Non-pigmented ciliary epithelial cell (primary cell): ENCODE measurements around the gene PIP4K2C.
"Not testable (repeated sequence)": the region's sequence is repeated elsewhere in the genome, so short reads cannot be mapped to it uniquely, and the experiment has no call there.

ENCODE experiments used
- DNase-seq: peaks from one replicate; pipeline ENCODE4 v3.0.0-alpha.2; 2010; ENCODE audit warnings: low read depth

Gene PIP4K2C

DNA sequence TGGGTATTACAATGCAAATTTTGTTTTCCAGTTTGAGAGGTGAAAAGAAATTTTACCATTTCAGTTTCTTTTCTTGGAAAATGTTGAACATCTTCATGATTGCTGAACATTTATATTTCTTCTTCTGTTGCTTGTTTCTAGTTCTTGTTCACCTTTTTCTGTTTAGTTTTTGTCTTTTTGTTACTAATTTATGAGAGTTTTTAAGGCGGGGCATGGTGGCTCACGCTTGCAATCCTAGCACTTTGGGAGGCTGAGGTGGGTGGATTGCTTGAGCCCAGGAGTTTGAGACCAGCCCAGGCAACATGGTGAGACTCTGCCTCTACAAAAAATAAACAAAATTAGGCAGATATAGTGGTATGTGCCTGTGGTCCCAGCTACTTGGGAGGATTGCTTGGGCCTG lies 30.5 kb upstream of the PIP4K2C start:
- no peak for DNase-seq

DNA sequence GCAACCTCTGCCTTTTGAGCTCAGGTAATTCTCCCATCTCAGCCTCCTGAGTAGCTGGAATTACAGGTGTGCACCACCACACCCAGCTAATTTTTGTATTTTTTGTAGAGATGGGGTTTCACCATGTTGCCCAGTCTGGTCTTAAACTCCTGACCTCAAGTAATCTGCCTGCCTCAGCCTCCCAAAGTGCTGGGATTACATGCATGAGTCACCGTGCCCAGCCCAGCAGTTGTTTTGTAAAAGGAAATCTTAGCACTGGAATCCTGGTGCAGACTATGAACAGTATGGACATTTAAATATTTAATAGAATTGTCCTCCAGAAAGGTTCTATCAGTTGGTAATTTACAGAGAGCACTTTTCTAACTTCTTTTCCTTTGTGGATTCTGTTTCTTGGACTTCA lies 29.9 kb upstream of the PIP4K2C start:
- not testable (repeated sequence) for DNase-seq

DNA sequence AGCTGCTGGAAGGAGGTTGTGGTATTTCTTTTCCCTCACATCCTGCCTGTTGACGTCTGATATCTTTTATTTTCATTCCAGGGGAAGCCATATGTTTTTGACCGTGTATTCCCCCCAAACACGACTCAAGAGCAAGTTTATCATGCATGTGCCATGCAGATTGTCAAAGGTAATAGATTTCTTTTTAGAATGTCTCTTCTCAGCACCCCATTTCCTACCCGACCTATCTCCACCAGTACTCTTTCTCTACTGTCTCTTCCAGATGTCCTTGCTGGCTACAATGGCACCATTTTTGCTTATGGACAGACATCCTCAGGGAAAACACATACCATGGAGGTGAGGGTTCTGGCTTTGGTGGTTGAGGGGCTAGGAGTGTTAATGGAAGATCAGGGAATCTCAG lies 27.6 kb upstream of the PIP4K2C start:
- DNase-seq, result no peak

DNA sequence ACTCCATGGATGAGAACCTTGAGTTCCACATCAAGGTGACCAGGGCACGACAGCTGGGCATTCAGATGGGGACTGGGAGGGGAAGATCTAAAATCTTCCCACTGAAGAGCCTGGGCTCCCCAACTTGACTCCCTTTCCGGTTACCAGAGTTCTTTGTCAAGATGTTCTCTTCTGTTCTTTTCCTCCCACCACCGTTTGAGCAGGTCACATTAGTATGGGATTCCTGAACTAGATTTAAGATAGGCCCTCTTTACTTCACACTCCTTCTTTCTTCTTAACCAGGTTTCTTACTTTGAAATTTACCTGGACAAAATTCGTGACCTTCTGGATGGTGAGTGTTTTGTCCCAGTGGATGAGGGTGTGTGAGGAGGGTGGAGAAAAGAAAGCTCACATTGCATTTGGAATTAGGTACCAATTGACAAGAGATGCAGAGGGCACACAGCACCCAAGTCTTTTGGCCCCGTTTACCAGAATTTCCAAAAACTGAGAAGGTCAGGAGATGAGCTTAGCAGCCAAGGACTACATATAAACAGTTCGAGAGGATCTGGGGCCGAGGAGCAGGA lies 26.7 kb upstream of the PIP4K2C start:
- DNase-seq, result no peak

DNA sequence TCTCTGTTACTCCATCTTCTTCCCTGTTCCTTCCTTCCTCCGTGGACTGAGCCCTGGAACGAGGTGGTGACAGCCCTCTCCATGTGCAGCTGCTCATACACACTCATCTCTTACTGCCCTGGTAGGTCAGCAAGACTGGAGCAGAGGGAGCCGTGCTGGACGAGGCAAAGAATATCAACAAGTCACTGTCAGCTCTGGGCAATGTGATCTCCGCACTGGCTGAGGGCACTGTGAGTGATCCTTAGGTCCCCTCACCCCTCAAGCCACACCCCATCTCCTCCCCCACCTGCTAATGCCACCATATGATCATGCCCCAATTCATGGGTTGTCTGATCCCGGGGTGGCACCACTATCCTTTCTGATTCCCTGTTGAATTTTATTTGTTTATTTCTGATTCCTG lies 22.2 kb upstream of the PIP4K2C start:
- DNase-seq, result no peak

DNA sequence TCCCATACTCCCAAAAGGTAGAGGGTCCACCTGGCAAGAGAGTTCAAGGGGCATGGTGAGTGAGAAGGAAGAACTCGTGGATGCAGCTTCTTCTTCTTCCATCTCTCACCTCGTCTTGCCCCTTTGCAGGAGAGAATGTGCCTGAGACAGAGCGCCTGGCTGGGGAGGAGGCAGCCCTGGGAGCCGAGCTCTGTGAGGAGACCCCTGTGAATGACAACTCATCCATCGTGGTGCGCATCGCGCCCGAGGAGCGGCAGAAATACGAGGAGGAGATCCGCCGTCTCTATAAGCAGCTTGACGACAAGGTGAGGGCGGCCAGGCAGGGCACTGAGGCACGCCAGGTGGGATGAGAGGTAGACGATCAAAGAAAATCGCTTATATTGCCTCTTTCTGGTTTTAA lies 21.1 kb upstream of the PIP4K2C start:
- no peak for DNase-seq

DNA sequence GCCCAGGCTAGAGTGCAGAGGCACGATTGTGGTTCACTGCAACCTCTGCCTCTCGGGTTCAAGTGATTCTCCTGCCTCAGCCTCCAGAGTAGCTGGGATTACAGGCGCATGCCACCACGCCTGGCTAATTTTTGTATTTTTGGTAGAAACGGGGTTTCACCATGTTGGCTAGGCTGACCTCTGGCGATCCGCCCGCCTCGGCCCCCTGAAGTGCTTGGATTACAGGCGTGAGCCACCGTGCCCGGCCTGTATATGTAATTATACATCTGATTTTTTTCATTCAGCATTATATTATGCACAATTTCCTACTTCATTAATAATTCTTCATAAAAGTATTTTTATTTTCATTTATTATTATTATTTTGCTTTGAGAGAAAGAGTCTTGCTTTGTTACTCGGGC lies 20.6 kb upstream of the PIP4K2C start:
- not testable (repeated sequence) for DNase-seq

DNA sequence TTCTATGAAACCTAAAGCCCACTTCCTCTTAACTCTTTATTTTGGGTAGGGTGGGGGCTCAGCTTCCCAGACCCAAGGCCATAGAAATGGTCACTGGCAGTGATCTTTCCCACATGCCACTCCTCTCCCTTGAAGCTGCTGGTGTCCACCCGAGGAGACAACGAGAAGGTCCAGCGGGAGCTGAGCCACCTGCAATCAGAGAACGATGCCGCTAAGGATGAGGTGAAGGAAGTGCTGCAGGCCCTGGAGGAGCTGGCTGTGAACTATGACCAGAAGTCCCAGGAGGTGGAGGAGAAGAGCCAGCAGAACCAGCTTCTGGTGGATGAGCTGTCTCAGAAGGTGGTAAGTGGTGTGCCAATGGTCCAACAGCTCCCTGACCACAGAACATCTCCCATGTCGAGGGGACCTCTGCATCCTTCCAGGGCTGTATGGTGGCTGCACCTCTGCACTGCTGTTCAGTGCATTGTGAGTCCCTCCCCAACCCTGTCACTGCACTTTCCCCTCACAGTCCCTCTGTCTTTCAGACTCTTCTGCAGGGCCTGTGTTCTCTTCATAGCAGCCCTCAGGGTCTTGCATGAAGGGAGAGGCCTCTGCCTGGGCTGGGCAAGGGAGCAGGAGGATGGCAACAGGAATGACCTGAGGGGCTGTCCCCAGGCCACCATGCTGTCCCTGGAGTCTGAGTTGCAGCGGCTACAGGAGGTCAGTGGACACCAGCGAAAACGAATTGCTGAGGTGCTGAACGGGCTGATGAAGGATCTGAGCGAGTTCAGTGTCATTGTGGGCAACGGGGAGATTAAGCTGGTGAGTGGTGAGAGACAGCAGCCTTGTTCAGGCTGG lies 18.8 kb upstream of the PIP4K2C start:
- no peak for DNase-seq

DNA sequence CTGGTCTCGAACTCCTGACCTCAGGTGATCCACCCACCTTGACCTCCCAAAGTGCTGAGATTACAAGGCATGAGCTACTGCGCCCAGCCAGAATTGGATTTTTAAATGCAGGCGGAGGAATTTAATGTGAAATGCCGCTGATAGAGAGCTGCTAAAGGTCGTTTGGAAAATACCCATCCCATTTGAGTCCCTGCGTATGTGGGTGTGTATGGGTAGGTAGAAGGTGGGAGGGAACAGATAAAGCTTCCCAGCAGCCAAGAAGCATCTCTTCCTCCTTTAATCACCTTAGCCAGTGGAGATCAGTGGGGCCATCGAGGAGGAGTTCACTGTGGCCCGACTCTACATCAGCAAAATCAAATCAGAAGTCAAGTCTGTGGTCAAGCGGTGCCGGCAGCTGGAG lies 16.2 kb upstream of the PIP4K2C start:
- DNase-seq, result no peak

DNA sequence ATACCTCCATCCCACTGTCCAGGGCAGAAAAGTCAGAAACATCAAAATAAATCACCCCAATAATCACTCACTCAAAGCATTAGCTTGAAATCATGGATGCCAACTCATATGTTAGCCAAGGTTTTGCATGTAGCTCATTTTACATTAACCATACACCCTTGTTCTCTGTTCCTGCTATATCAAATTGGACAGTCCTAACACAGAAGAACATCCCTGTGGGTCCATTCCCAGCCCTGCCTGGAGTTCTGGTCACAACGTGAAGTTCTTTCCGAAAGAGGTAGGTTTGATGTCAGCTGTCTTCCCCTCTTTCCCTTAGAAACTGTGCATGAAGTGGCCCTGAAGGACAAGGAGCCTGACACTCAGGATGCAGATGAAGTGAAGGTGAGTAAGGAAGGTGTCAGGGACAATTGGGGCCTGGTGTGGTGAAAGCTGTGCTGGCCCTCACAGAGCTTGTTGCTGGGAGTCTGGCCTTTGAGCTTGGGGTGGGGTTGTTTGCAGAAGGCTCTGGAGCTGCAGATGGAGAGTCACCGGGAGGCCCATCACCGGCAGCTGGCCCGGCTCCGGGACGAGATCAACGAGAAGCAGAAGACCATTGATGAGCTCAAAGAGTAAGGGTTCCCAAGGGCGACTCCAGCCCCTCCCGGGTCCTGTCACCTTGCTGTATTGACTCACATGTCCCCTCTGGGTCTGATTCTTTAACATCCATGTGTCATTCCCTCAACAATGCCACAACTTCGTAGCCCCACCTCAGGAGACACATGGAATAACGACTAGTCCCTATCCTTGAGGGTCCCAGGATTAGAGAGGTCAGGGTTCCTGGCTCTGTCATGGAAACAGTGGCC lies 15.0 kb upstream of the PIP4K2C start:
- no peak for DNase-seq

DNA sequence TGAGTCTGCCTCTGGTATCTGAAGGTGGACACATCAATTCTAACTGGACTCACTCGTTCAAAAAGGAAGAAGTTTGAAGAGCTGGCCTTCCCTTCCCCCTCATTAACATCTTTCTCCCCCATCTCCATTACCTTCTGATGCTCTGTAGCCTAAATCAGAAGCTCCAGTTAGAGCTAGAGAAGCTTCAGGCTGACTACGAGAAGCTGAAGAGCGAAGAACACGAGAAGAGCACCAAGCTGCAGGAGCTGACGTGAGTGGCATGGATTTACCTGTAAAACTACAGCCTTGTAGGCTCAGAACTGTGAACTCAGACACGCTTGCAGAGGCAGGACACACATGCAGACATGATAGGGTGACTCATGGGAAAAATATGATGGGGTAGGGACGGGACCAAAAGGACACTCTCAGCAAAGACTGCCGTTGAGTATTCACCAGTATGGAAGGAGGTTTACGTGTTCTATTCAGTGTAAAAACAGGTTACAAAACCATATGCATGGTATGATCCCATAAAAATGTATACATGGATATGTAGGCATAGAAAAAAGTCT lies 14.3 kb upstream of the PIP4K2C start:
- no peak for DNase-seq

DNA sequence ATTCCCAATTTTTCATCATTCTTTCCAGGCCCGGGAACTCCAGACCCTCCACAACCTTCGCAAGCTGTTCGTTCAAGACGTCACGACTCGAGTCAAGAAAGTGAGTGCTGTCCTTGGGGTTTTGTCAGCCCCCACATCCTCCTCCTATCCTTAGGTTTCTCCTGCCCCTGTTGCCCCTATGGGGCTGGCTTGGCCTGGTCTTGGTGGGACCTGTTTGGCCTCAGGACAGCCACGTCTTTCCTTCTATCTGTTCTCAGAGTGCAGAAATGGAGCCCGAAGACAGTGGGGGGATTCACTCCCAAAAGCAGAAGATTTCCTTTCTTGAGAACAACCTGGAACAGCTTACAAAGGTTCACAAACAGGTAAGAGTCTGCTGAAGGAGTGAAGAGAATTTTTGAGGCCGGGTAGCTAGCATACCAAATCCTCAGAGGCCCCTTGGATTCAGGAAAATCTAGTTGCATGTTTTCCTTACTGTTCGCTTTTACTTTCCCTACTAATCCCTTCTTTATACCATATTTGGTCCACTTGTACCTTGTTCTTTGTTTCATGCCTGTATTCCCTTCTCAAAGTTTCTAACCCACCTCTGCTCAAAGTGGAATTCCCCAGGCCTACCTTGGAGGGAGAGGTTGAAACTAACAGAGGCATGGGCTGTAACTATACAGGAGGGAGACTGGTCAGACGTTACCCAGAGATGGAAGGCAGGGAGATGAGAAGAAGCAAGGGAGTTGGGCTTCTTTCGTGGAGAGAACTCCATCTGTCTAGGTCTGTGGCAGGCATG lies 12.8 kb upstream of the PIP4K2C start:
- DNase-seq, result no peak

DNA sequence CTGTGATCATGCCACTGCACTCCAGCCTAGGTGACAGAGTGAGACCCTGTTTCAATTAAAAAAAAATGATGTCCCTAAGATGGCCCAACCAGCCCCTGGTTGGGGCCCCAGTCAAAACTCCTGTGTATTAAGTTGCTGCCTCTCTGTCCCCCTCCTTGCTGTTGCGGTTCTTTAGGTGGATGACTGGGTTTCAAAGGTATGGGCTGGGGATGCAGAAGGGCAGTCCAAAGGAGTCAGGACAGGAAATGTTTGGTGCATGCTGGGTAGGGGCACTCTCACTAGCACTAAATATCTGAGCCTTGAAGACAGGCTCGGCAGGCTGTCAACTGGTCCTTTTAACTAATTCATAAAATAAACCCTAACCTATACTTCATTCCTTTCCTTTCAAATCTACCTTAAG lies 12.0 kb upstream of the PIP4K2C start:
- no peak for DNase-seq

DNA sequence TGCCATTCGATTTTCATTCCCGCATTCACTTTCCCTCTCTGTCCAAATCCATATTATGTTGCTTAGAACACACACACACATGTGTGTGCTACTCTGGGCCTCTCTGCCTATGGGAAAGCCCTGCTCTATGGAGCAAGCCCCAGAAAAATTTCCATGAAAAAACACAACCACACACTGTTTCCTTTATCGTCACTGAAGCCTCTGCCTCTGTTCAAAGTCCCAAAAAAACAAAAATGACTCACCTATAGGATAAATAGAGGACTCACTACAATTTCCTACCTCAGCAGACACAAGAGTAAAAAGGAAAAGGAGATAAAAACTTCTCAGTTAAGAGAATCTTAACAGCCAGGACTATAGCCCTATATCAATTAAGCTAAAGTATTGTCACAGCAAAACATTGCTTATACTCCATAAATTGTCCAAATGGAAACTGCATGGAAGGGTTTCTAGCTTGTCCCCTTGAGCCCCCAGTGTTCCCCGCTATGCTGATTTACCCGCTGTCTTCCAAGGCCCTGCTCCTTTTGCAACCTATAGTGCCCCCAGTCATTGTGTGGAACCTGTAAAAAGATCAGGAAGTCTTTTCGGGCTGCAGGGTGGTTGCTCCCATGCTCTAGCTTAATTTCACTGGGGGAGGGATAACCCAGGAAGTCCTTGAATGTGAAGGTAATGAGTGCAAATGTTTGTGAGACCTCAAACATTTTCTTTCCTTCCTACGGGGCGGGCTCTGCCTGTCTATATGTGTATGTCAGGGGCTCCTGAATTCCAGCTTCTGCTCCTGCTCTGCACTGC lies 11.1 kb upstream of the PIP4K2C start:
- DNase-seq, result no peak

DNA sequence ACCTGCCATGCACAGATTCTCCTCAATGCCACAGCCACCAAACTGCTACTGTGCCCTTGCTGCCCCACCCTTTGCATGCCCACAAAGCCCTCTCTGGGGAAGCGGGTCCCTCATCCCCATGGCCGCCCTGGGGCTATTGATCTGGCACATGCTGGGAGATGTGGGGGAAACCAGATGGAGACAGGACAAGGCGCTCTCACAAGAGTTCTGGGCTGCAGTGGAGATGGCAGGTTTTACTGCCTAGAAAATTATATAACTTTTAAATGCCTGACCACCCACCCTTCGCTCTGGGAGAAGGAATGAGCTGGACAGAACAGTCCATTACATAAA lies 10.6 kb upstream of the PIP4K2C start:
- no peak for DNase-seq

DNA sequence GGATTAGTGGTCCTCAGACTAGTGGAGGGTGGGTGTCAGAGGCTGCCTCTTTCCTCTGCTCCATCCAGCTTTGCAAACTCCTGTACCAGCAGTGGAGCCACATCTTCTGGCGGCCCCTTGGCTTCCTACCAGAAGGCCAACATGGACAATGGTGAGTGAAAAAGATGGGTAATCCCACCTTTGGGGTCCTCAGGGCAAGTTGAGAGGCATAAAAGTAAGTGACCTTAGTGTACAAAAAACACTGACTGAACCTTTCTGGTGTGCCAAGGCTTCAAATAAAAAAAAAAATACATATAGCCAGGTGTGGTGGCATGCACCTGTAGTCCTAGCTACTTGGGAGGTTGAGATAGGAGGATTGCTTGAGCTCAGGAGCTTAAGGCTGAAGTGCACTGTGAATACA lies 9.2 kb upstream of the PIP4K2C start:
- no peak for DNase-seq

DNA sequence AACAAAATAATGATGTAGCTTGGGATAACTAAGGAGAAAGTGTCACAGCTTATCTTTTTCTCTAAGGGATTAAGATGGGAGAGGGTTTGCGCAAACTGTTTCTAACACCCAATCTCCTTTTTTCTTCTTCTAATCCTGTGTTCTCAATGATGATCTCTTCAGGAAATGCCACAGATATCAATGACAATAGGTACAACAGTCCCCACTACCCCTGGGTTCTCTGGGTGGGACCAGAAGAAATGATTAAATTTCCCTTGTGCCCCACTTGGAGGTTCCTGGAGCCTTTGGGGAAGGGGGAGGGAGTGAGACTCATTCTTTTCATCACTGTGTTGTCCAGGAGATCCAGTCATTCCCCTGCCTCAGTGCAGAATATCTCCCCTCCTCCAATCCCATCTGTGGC lies 8.6 kb upstream of the PIP4K2C start:
- no peak for DNase-seq

DNA sequence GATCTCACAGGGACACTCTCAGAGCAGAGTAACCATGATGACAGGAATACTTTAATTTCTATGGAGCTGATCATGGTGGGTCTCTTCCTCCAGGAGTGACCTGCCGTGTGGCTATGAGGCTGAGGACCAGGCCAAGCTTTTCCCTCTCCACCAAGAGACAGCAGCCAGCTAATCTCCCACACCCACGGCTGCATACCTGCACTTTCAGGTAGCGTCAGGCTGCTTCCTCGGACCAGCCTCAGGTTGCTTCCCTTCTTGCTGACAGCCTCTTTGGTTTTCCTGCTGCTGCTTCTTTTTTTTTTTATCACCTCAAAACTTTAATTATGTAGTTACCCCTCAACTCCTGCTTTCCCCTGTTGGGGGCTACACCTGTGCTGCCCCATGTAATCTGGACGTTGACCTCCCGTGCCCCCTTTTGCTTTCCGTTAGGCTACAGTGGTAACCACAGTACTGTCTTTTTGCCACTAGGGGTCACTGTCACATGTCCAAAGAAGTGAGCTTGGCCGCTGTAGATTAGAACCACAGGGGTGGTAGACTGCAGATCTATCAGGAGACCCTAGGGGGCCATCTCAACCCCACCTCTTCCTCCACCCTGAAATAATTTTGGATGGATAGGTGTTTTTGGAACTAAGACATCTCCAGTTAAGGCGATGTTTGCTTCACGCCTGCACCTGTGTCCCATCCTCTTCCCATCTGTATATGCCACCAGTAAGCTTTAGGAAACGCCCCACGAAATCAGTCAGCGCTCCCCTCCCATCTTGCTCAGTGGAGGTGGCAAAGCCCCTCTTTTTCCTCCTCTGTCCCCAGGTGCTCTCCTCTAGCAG lies 7.8 kb upstream of the PIP4K2C start:
- peak; percentile 57 for DNase-seq

DNA sequence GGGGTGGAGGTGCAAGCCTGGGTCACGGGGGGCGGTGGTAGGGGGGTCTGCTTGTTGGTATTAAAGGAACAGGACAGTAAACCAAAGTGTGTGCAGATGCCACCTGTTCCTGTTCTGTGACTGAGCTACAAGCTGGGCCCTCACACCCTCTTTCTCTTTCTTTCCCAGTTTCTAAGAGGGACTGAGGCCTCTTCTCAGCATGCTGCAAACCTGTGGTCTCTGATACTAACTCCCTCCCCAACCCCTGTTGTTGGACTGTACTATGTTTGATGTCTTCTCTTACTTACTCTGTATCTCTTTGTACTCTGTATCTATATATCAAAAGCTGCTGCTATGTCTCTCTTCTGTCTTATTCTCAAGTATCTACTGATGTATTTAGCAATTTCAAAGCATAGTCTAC lies 6.9 kb upstream of the PIP4K2C start:
- no peak for DNase-seq

DNA sequence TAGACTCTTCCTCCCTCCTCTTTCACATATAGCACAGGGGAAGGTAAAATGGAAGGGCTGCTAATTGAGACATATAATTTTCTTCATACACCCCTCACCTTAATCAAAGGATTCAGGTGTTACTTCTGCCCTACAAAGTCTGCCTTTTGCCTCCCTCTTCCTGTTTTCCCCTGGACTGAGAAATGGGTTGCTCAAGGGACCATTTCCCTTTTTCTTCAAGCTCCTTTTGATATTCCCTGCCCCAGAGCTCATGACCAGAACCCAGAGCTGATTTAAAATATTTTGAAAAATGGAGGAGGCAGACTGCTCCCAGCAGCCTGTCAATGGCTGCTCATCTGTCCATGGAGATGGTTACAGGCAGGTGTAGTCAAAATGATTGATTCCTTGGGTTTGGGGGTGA lies 6.3 kb upstream of the PIP4K2C start:
- DNase-seq, result no peak
